Fibroblast of villous mesenchyme (primary cell): ENCODE data around the gene ATF5. TPM values are rescaled to one million over a fixed set of nuclear protein-coding genes. Genes with fewer than 3 reads are reported as not detected.
"Not testable (repeated sequence)": the region's sequence is repeated elsewhere in the genome, so short reads cannot be mapped to it uniquely, and the experiment has no call there.

ENCODE experiments used
- DNase-seq: peaks from one replicate; pipeline ENCODE4 v3.0.0-alpha.2; 2010; ENCODE audit warnings: low read depth
- H3K4me3 ChIP-seq: 2 replicates; pipeline ENCODE4 v1.5.1; 2011; ENCODE audit warnings: low read depth, mild to moderate bottlenecking, low read length
- total RNA-seq: library from RNA; depleted of rRNA; stranded (reverse); fragments of >200 nt; gene quantifications from 2 replicates; pipeline ENCODE4 v1.2.3, GENCODE V29; 2012
- TF ChIP-seq, protein P1 (sequence below): IDR thresholded peaks from 2 replicates; pipeline ENCODE4 v1.5.1; 2012; ENCODE audit warnings: low read depth, mild to moderate bottlenecking, low read length; ENCODE audit not compliant: insufficient read depth

The ATF5 gene
- total RNA-seq, 1 donor: 8.2 TPM

DNA sequence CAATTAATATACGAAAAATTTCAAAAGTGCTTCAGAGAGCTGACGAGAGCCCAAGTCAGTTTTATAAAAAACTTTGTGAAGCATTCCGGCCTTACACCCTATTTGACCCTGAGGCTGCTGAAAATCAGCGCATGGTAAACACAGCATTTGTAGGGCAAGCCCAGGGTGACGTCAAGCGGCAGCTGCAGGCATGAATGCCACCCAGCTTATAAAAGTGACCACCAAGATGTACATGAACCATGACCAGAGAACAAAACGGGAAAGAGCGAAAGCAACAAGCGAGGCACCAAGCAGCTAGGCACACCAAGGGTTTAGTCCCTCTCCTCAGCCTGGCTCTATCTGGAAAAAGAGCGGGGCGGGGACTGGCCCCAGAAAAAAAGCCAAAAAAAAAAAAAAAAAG lies 25.9 kb downstream of the ATF5 start:
- TF ChIP-seq, protein P1, sequence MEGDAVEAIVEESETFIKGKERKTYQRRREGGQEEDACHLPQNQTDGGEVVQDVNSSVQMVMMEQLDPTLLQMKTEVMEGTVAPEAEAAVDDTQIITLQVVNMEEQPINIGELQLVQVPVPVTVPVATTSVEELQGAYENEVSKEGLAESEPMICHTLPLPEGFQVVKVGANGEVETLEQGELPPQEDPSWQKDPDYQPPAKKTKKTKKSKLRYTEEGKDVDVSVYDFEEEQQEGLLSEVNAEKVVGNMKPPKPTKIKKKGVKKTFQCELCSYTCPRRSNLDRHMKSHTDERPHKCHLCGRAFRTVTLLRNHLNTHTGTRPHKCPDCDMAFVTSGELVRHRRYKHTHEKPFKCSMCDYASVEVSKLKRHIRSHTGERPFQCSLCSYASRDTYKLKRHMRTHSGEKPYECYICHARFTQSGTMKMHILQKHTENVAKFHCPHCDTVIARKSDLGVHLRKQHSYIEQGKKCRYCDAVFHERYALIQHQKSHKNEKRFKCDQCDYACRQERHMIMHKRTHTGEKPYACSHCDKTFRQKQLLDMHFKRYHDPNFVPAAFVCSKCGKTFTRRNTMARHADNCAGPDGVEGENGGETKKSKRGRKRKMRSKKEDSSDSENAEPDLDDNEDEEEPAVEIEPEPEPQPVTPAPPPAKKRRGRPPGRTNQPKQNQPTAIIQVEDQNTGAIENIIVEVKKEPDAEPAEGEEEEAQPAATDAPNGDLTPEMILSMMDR: no peak
- DNase-seq: peak; percentile 71
- H3K4me3 ChIP-seq: peak overlapping the region; percentile 21

DNA sequence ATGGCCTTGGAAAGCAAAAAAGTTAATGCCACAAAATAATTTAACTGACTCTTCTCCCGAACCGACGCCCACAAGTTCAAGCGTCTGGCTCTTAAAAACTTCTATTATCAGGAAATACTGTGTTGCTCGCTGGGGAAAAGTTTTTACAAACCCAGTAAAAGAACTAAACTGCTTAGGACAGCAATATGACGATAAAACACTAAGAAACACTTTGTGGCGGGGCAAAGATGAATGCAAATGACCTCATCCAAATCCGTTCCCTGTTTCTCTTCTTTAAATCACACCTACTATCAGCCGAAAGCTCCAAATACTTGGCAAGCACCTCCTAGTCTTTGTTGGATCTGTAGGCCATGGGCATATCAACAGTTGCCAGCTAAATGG lies 27.1 kb downstream of the ATF5 start:
- no peak for DNase-seq
- no peak overlapping the region for H3K4me3 ChIP-seq
- TF ChIP-seq, protein P1: no peak

GRCh38 chr19:49957262-49957915 lies 28.4 kb downstream of the ATF5 start:
- no peak for DNase-seq
- TF ChIP-seq, protein P1: no peak
- H3K4me3 ChIP-seq: no peak overlapping the region

DNA sequence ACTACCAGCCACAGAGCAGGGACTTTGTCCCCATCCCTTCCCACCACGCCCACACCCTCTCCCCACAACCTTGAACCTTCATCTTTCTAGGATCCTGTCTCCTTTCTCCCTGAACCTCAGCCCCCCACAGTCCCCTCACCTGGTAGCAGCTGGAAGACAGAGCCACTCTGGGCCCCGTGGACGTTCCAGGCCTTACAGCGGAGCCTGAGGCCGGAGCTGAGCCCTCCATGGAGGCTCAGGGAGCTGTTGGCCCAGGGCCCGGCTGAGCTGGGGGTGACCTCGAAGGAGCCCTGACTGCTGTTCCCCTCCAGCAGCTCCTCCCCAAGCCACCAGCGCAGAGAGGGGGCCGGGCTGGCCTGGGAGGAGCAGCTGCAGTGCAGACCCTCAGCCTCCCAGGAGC lies 29.1 kb downstream of the ATF5 start:
- not testable (repeated sequence) for DNase-seq, H3K4me3 ChIP-seq

DNA sequence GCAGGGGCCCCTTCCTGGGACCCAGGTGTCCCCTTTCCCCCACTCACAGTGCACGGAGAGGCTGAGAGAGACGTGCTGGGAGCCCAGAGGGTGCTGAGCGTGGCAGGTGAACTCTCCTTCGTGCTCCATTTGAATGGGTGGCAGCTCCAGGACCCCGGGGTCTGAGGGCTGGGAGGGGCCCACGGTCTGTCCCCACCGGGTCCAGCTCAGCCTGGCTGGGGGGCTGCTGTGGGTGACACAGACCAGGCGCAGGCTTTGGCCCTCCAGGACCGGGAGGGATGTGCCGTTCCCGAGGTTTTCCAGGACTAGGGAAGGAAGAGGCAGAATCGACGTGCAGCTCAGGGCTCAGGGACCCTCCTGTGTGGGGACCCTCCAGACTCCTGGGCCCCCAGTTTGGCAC lies 29.6 kb downstream of the ATF5 start:
- DNase-seq, H3K4me3 ChIP-seq: not testable (repeated sequence)

GRCh38 chr19:49959892-49960291 lies 30.9 kb downstream of the ATF5 start:
- DNase-seq, H3K4me3 ChIP-seq: not testable (repeated sequence)

DNA sequence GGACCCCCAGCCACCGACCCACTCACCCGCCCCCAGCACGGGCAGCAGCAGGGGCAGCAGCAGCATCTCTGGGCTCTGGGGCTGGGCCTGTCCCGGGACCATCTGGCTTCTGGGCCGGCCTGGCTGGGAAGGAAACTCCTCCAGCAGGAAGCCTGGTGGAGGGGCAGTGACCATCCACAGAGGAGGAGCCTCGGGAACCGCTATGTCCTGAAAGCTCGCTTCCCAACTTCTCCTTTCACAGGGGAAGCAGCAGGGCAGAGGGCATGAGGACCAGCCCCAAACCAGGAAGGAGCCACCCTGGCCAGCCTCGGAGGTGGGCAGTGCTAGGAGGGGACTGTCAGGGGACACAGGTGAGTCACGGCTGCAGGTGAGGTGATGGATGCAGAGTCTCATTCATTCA lies 32.0 kb downstream of the ATF5 start, which contains the start of gene SIGLEC11:
SIGLEC11 (minus strand) TSS at position 193 of the 400 bp plus-strand sequence; CDS start at position 102, 91 bp downstream.
- H3K4me3 ChIP-seq, DNase-seq: not testable (repeated sequence)

- no peak overlapping the region for H3K4me3 ChIP-seq
- DNase-seq: no peak
- TF ChIP-seq, protein P1: no peak
These were observed 39.4 kb downstream of the ATF5 start for GRCh38 chr19:49968279-49968922.

DNA sequence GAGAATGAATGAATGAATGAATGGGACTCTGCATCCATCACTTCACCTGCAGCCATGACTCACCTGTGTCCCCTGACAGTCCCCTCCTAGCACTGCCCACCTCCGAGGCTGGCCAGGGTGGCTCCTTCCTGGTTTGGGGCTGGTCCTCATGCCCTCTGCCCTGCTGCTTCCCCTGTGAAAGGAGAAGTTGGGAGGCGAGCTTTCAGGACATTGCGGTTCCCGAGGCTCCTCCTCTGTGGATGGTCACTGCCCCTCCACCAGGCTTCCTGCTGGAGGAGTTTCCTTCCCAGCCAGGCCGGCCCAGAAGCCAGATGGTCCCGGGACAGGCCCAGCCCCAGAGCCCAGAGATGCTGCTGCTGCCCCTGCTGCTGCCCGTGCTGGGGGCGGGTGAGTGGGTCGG lies 40.4 kb downstream of the ATF5 start:
- H3K4me3 ChIP-seq, DNase-seq: not testable (repeated sequence)
